Esophagus (tissue), 2 donors: ENCODE data around the gene HS3ST4. TPM values are rescaled to one million over a fixed set of nuclear protein-coding genes. Genes with fewer than 3 reads are reported as not detected.

Experiments used
- H3K27ac ChIP-seq, 2 donors: one replicate each; pipeline ENCODE4 v1.5.1; 2013; ENCODE audit warnings: low read depth in 2 of 2, mild to moderate bottlenecking in 2 of 2, inconsistent platforms in 1 of 2, low read length in 1 of 2, moderate library complexity in 1 of 2
- H3K27me3 ChIP-seq, 2 donors: one replicate each; pipeline ENCODE4 v1.6.1; 2013; ENCODE audit warnings: low read length in 2 of 2, control low read depth in 1 of 2, mild to moderate bottlenecking in 1 of 2; ENCODE audit not compliant: insufficient read depth in 2 of 2, control insufficient read depth in 1 of 2
- H3K36me3 ChIP-seq, 2 donors: one replicate each; pipeline ENCODE4 v1.6.1; 2013; ENCODE audit warnings: low read length in 1 of 2; ENCODE audit not compliant: control insufficient read depth in 2 of 2, insufficient read depth in 2 of 2
- H3K4me1 ChIP-seq, 2 donors: one replicate each; pipeline ENCODE4 v1.6.1; 2013; ENCODE audit warnings: low read length in 1 of 2; ENCODE audit not compliant: control insufficient read depth in 2 of 2, insufficient read depth in 2 of 2
- H3K4me3 ChIP-seq, 2 donors: one replicate each; pipeline ENCODE4 v1.5.1; 2013; ENCODE audit warnings: low read length in 2 of 2, mild to moderate bottlenecking in 2 of 2, low read depth in 1 of 2, moderate library complexity in 1 of 2
- H3K9me3 ChIP-seq, 2 donors: one replicate each; pipeline ENCODE4 v1.6.1; 2013; ENCODE audit warnings: mild to moderate bottlenecking in 2 of 2, low read depth in 1 of 2, low read length in 1 of 2, moderate library complexity in 1 of 2; ENCODE audit not compliant: control insufficient read depth in 2 of 2, insufficient read depth in 1 of 2
- WGBS, 2 donors: extraction: QIAGEN DNeasy Blood & Tissue Kit; methylation state at CpG; one replicate each; pipeline ENCODE4 v1.1.7; 2013; 5-methylcytosine and 5-hydroxymethylcytosine counted together
- polyA plus RNA-seq, 2 donors: library from polyadenylated mRNA; stranded (reverse); fragments of 200-250 nt; gene quantifications; one replicate each; pipeline ENCODE4 v1.2.3, GENCODE V29; 2013
- donor health status: healthy with polysubstance abuse.
- donor health status: Bipolar disorder and iron deficiency.

Gene HS3ST4
- polyA plus RNA-seq, 2 donors: 0.08 to 0.16 TPM

DNA sequence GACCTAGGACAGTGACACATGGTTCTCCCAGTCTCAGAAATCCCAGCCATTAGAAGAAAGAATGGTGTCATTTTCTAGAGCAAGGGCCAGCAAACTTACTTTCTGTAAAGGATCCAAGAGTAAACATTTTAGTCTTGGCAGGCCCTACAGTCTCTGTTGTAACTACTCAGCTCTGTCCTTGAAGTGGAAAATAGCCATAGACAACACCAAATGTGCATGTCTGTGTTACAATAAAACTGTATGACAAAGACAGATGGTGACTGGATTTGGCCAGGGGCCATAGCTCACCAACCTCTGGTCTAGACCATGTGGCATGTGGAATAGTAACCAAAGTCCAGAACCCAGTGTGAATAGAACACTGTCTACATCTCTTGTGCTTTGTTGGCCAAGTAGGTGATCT lies 286.5 kb downstream of the HS3ST4 start:
- Histone ChIP-seq H3K36me3 (no peaks in the 10 kb centered on the region), H3K27ac (no peak overlapping the region), H3K9me3 (no peaks in the 10 kb centered on the region), H3K27me3 (no peaks in the 10 kb centered on the region), H3K4me1 (no peaks in the 10 kb centered on the region), H3K4me3 (no peak overlapping the region)

DNA sequence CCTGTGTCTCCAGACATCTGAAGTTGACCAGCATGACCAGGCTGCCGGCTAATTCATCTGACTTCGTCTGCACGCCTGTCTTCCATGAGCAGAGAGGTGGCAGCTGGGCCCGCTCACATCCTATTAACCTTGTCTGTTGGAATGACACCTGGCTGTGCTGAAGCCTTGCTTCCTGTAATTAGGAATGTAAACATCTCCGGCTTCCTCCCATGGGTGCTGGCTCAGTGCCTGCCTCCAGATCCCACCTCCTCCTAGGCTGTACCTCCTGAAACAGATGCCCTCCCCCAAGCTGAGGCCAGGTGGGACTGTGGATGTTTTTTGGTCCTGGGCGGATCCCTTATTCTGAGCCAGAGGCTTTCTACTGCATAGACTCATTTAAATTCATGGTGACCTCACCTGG lies 296.3 kb downstream of the HS3ST4 start:
- WGBS, 2 donors: 46 to 54% methylated on average over 6 of the region's 6 CpGs
- Histone ChIP-seq H3K27ac (no peak overlapping the region), H3K36me3 (no peaks in the 10 kb centered on the region)

DNA sequence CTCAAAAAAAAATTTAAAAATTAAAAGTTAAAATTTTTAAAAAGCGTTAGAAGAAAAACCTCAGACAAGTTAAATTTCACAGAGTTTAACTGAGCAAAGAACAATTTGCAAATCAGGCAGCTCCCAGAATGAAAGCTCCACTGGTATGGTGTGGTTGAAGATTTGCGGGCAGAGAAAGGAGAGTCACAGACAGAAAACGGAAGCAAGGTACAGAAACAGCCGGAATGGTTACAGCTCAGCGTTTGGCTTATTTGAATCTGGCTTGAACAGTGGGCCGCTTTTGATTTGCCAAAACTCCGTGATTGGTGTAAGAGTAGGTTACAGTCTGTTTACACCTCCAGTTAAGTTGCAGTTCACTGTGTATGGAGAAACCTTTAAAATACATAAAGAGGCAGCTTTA lies 297.1 kb downstream of the HS3ST4 start:
- Histone ChIP-seq H3K27ac (no peak overlapping the region), H3K4me1 (no peaks in the 10 kb centered on the region), H3K9me3 (no peaks in the 10 kb centered on the region), H3K27me3 (no peaks in the 10 kb centered on the region), H3K36me3 (no peaks in the 10 kb centered on the region), H3K4me3 (no peak overlapping the region)
- 73 to 79% methylated on average over 7 of the region's 7 CpGs for WGBS, 2 donors

More for the DNA sequence above, 296.3 kb downstream of the HS3ST4 start:
- H3K4me1 ChIP-seq: no peaks in the 10 kb centered on the region
- no peaks in the 10 kb centered on the region for H3K27me3 ChIP-seq
- no peaks in the 10 kb centered on the region for H3K9me3 ChIP-seq
- H3K4me3 ChIP-seq: no peak overlapping the region

DNA sequence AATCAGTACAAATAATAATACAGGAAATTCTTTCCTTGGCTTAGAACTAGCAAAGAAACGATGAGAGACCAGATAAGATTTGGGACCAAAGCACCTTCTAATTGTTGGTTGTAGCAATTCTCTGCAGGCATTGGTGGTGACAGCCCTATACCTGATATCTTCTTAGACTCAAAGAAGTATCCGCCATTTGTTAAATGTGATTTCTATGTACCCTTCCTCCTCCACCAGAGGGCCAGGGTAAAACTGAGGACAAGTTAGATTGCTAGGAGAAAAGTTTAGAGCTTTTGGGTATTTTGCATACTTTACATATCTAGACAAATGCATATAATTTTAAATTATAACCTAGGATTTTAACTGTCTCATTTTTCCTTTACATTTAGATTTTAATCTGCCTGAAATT lies 304.3 kb downstream of the HS3ST4 start:
- no peak overlapping the region for H3K27ac ChIP-seq
- no peaks in the 10 kb centered on the region for H3K4me1 ChIP-seq
- no peaks in the 10 kb centered on the region for H3K9me3 ChIP-seq
- WGBS, 2 donors: 69 to 74% methylated on average over 2 of the region's 2 CpGs
- no peaks in the 10 kb centered on the region for H3K36me3 ChIP-seq
- H3K27me3 ChIP-seq: no peaks in the 10 kb centered on the region
- no peak overlapping the region for H3K4me3 ChIP-seq

DNA sequence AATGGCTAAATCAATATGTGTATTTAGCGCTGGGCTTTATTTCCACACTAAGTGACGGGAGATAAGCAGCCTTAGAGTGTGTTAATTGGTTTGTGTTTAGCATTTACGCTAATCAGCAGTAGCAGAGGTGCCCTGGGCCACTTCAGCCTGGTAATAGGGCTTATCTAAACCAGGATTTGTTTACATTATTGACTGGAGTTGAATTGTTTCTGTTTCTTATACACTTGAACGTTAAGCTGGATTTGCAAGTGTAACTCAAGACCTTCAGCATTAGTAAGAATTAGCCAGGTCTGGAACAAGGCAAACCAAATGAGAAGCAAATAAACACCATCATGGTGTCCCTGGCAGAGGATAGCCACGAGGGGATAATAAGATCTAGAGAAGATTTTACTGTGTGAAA lies 313.6 kb downstream of the HS3ST4 start:
- H3K27ac ChIP-seq: no peak overlapping the region
- H3K4me1 ChIP-seq: no peaks in the 10 kb centered on the region
- H3K9me3 ChIP-seq: no peaks in the 10 kb centered on the region
- no peaks in the 10 kb centered on the region for H3K27me3 ChIP-seq
- no peak overlapping the region for H3K4me3 ChIP-seq
- 29 to 45% methylated on average over 5 of the region's 5 CpGs for WGBS, 2 donors
- H3K36me3 ChIP-seq: no peaks in the 10 kb centered on the region

DNA sequence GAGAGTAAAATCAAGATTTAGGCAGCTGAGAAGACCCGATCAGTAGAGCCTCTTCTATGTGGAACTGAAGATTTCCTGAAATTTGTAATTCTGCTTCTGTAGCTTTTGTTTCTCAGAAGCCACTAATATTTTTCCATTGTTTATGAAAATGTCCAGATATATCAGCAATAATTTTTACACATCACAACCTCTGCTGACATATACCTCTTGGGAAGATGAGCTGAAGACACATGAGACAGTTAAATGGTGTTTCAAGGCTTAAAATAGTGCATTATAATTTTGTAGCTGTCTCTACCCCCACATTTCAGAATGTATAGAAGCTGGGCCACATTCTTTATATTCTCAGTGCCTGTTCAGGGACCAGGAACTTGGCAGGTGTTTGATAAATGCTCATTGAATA lies 320.6 kb downstream of the HS3ST4 start:
- no peak overlapping the region for H3K4me3 ChIP-seq
- H3K27me3 ChIP-seq: no peaks in the 10 kb centered on the region
- no peak overlapping the region for H3K27ac ChIP-seq
- no peaks in the 10 kb centered on the region for H3K4me1 ChIP-seq
- no peaks in the 10 kb centered on the region for H3K36me3 ChIP-seq
- H3K9me3 ChIP-seq: no peaks in the 10 kb centered on the region
- WGBS, 2 donors: 86 to 93% methylated on average over 1 of the region's 1 CpG

DNA sequence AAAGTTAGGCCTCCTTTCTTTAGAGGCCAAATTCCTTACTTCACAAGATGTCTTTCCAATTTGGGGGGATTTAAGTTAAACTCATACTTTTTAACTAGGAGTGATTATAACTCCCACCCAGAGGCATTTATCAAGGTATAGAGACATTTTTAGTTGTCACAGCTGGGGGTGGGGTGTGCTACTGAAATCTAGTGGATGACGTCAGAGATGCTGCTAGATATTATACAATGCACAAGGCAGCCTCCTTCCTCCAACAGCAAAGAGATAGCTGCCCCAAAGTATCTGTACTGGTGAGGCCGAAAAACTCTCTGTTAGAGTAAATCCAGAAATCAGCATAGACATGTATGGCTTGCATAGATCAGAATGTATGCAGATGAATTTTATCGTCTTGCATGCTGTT lies 324.0 kb downstream of the HS3ST4 start:
- Histone ChIP-seq H3K9me3 (no peaks in the 10 kb centered on the region), H3K4me3 (no peak overlapping the region), H3K27me3 (no peaks in the 10 kb centered on the region), H3K4me1 (no peaks in the 10 kb centered on the region), H3K36me3 (no peaks in the 10 kb centered on the region), H3K27ac (no peak overlapping the region)
- WGBS, 2 donors: 60 to 85% methylated on average over 3 of the region's 3 CpGs

DNA sequence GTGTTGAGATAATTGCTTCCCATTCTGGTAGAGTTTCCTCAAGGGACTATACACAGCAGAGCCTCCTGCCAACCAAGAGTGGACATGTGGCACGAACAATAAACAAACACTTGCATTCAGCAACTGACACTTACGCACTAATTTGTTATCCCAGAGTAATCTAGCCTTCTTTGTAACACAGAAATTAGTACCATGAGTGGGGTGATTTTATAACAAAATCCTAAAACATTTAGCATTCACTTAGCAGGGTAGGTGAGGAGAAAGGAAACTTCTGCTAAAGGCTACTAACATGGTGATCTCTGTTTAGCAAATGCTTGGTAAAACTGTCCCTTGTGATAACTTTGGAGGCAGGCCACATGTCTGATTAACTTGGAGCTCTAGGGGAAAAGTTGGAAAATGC lies 325.2 kb downstream of the HS3ST4 start:
- no peak overlapping the region for H3K4me3 ChIP-seq
- WGBS, 2 donors: 35 to 61% methylated on average over 2 of the region's 2 CpGs
- no peak overlapping the region for H3K27ac ChIP-seq
- H3K9me3 ChIP-seq: no peaks in the 10 kb centered on the region
- H3K36me3 ChIP-seq: no peaks in the 10 kb centered on the region
- no peaks in the 10 kb centered on the region for H3K27me3 ChIP-seq
- H3K4me1 ChIP-seq: no peaks in the 10 kb centered on the region

DNA sequence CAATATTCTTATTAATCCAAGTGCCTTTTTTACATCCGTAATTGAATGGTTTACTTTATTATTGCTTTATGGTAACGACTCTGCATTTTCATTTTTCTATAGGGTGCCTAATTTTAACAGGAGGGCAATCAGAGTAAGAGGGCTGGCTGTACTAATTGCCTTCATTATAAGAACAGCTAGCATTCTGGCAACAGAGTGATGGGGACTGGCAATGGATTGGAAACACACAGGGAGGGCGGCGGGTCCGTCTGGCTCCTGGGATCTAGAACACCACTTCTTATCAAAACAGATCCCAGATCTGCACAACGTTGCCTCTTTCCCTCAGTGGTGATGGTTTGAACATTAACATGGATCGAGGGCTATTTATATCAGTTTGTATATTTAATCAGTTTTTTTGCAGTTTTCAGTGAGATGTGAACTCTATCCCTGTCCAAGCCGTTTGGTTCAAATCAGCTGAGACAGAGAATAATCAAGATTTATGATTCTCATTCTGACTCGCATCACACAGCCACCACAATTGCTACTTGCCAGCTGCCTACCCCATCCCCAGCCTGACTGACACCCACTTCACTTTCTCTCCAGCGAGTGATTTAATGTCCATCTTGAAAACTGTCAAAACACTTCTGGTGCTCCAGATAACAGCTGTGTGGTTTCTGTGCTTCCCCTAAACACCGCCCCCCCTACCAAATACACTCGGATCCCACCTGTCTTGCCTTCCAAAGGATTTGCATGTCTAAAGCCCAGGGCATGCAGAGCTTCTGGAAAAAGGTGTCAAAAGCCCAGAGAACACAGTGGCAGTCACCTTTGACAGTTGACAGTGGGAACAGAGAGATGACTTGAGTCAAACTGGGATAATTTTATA lies 327.9 kb downstream of the HS3ST4 start:
- no peaks in the 10 kb centered on the region for H3K9me3 ChIP-seq
- H3K27me3 ChIP-seq: no peaks in the 10 kb centered on the region
- H3K4me1 ChIP-seq: no peaks in the 10 kb centered on the region
- 41% methylated on average over 12 of the region's 12 CpGs for WGBS, 2 donors
- H3K27ac ChIP-seq: no peak overlapping the region
- no peaks in the 10 kb centered on the region for H3K36me3 ChIP-seq
- no peak overlapping the region for H3K4me3 ChIP-seq
